Thymus (tissue), 11 donors: ENCODE data around the gene TRIM66. TPM values are rescaled to one million over a fixed set of nuclear protein-coding genes. Genes with fewer than 3 reads are reported as not detected.

ENCODE experiments used
- DNase-seq, 9 donors: peaks; one replicate each; pipeline ENCODE4 v3.0.0-alpha.2; 2013; ENCODE audit warnings: low spot score in 9 of 9, low read depth in 6 of 9, missing footprints in 1 of 9
- H3K27ac ChIP-seq, 2 donors: one replicate each; pipeline ENCODE4 v1.5.1; 2013; ENCODE audit warnings: control low read depth in 1 of 2, low read depth in 1 of 2, low read length in 1 of 2, mild to moderate bottlenecking in 1 of 2, moderate library complexity in 1 of 2
- H3K27me3 ChIP-seq, 2 donors: one replicate each; pipeline ENCODE4 v1.5.1; 2013; ENCODE audit warnings: low read length in 1 of 2; ENCODE audit not compliant: control insufficient read depth in 2 of 2, insufficient read depth in 1 of 2
- H3K36me3 ChIP-seq, 2 donors: one replicate each; pipeline ENCODE4 v1.5.1; 2013; ENCODE audit warnings: low read length in 1 of 2, mild to moderate bottlenecking in 1 of 2, moderate library complexity in 1 of 2; ENCODE audit not compliant: control insufficient read depth in 2 of 2, insufficient read depth in 2 of 2
- H3K4me1 ChIP-seq, 2 donors: one replicate each; pipeline ENCODE4 v1.5.1; 2013; ENCODE audit warnings: low read length in 2 of 2; ENCODE audit not compliant: control insufficient read depth in 2 of 2, insufficient read depth in 2 of 2
- H3K4me3 ChIP-seq, 2 donors: one replicate each; pipeline ENCODE4 v1.5.1; 2013; ENCODE audit warnings: low read length in 2 of 2, control low read depth in 1 of 2, mild to moderate bottlenecking in 1 of 2
- H3K9me3 ChIP-seq, 2 donors: one replicate each; pipeline ENCODE4 v1.5.1; 2013; ENCODE audit warnings: low read length in 1 of 2, mild to moderate bottlenecking in 1 of 2; ENCODE audit not compliant: control insufficient read depth in 2 of 2, insufficient read depth in 1 of 2
- WGBS: extraction: QIAGEN DNeasy Blood & Tissue Kit; methylation state at CpG from one replicate; pipeline ENCODE4 v1.1.7; 2013; 5-methylcytosine and 5-hydroxymethylcytosine counted together
- polyA plus RNA-seq: library from polyadenylated mRNA; stranded (reverse); fragments of 200-250 nt; gene quantifications from one replicate; pipeline ENCODE4 v1.2.3, GENCODE V29; 2013
- total RNA-seq: library from RNA; stranded (reverse); fragments of 120-200 nt; gene quantifications from one replicate; pipeline ENCODE4 v1.2.4, GENCODE V29; 2013
- donor health status: healthy.

The TRIM66 gene
- total and polyA plus RNA-seq, 2 donors = 2.7 to 4.6 TPM

GRCh38 chr11:8601376-8602133 lies 80.9 kb downstream of the TRIM66 start:
- Histone ChIP-seq H3K9me3 (no peaks in the 10 kb centered on the region), H3K27ac (no peak overlapping the region), H3K36me3 (no peaks in the 10 kb centered on the region), H3K4me3 (no peak overlapping the region), H3K4me1 (no peaks in the 10 kb centered on the region), H3K27me3 (no peaks in the 10 kb centered on the region)
- no peak for DNase-seq
- 92% methylated on average over 9 of the region's 9 CpGs for whole genome bisulfite sequencing

- WGBS = 97% methylated on average over 1 of the region's 1 CpG
- Histone ChIP-seq H3K36me3 (no peaks in the 10 kb centered on the region), H3K27ac (no peak overlapping the region), H3K4me1 (peaks cover 4 to 5% of the 10 kb centered on the region in 2 donors), H3K4me3 (no peak overlapping the region), H3K27me3 (peaks cover 0 to 10% of the 10 kb centered on the region in 2 donors), H3K9me3 (no peaks in the 10 kb centered on the region)
- no peak for DNase-seq
These were observed 84.0 kb downstream of the TRIM66 start for GRCh38 chr11:8598506-8598905.

GRCh38 chr11:8597182-8597581 lies 85.3 kb downstream of the TRIM66 start:
- Histone ChIP-seq H3K27me3 (peaks cover 0 to 10% of the 10 kb centered on the region in 2 donors), H3K36me3 (no peaks in the 10 kb centered on the region), H3K27ac (no peak overlapping the region), H3K4me3 (no peak overlapping the region), H3K9me3 (no peaks in the 10 kb centered on the region), H3K4me1 (peaks cover 4 to 5% of the 10 kb centered on the region in 2 donors)
- DNase-seq = no peak
- 94% methylated on average over 3 of the region's 3 CpGs for WGBS

- DNase-seq = no peak
- Histone ChIP-seq H3K4me1 (peaks cover 4 to 5% of the 10 kb centered on the region in 2 donors), H3K27ac (no peak overlapping the region), H3K36me3 (no peaks in the 10 kb centered on the region), H3K4me3 (no peak overlapping the region), H3K27me3 (peaks cover 0 to 10% of the 10 kb centered on the region in 2 donors), H3K9me3 (no peaks in the 10 kb centered on the region)
These were observed 85.9 kb downstream of the TRIM66 start for GRCh38 chr11:8596504-8597046.

DNA sequence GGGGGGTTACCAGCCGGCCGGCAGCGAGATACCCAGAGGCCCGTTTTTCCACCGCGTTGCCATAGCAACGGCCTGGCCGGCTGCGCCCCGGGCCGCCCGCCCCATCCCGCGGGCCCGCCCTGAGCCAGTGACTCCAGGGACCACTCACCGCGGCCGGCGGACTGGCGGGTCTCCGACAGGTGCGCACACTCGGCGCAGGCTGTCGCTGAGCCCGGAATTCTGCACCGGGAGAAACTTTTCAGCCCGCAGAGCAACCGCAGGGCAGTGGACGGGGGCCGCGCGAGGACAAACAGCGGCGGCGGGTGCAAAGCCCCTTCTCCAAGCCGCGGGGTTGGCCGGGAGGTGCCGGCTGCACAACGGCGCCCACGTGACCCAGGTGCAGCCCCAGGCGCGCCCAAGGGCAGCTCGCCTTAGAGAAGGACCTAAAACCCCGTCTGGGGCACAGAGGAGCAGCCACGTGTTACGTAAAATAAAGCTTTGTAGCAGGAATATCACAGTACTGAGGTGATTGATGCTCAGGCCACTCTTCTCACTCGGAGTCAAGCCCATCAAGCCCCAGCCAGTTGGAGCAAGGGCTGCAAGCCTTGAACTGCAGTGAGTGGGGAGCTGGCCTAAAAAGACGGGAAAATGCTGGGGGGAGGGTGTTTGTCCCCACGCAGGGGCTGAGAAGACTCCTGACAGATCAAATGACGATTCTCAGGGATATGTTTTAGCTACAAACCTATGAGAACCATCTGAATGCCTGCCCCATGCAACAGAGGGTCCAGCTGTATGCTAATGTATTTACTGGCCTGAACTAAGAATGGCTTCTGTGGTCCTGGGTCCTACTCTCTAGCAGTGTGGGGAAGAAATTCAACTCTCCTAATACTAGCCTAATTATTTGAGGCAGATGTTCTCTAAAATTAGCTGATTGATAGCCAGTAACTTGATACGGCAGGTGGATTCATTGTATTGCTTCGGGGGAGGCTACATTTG lies 88.2 kb downstream of the TRIM66 start, which contains the start of gene STK33:
TSS of gene STK33 (minus strand) at position 294 of the 975 bp plus-strand sequence. CDS start 119,323 bp downstream, outside the sequence.
- H3K9me3 ChIP-seq = no peaks in the 10 kb centered on the region
- DNase-seq = peak in 4 of 9 donors; percentile 19 to 66 (median 42)
- WGBS = 5% methylated on average over 55 of the region's 55 CpGs

GRCh38 chr11:8593455-8593854 lies 89.0 kb downstream of the TRIM66 start:
- Histone ChIP-seq H3K4me1 (peaks cover 4 to 5% of the 10 kb centered on the region in 2 donors), H3K27ac (no peak overlapping the region), H3K27me3 (peaks cover 0 to 10% of the 10 kb centered on the region in 2 donors), H3K36me3 (no peaks in the 10 kb centered on the region), H3K9me3 (no peaks in the 10 kb centered on the region), H3K4me3 (peak overlapping the region; percentile 53 to 82)
- peak in 2 of 9 donors; percentile 4 to 30 for DNase-seq
- 9% methylated on average over 7 of the region's 7 CpGs for whole genome bisulfite sequencing

More for the DNA sequence above, 88.2 kb downstream of the TRIM66 start, which contains the start of gene STK33:
- Histone ChIP-seq H3K36me3 (no peaks in the 10 kb centered on the region), H3K4me1 (peaks cover 4 to 5% of the 10 kb centered on the region in 2 donors), H3K27ac (no peak within 1 kb of the TSS), H3K4me3 (peak within 1 kb of the TSS; percentile 53 to 82), H3K27me3 (peaks cover 0 to 10% of the 10 kb centered on the region in 2 donors)

- Histone ChIP-seq H3K4me3 (no peak overlapping the region), H3K4me1 (no peaks in the 10 kb centered on the region), H3K27me3 (no peaks in the 10 kb centered on the region), H3K36me3 (no peaks in the 10 kb centered on the region), H3K9me3 (no peaks in the 10 kb centered on the region), H3K27ac (no peak overlapping the region)
- DNase-seq = no peak
These were observed 94.5 kb downstream of the TRIM66 start for GRCh38 chr11:8587915-8588314.

DNA sequence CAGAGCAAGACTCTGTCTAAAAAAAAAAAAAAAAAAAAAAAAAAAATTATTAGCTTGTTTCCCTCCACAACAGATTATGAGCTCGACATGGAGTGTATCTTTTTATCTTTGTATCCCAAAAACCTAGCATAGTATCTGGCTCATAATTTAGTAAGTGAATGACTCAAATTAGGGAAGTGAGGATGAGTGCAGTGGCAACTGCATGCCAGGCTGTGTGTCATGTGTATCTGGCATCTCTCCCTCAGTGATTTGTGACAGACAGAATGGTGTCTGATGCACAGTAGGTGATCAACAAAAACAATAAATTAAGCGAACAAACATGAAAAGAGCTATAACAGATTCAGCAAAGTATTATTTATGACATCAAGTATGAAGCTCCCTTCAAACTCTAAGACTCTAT lies 95.7 kb downstream of the TRIM66 start:
- H3K9me3 ChIP-seq = no peaks in the 10 kb centered on the region
- H3K36me3 ChIP-seq = no peaks in the 10 kb centered on the region
- H3K27me3 ChIP-seq = no peaks in the 10 kb centered on the region
- no peak overlapping the region for H3K4me3 ChIP-seq
- DNase-seq = no peak
- H3K27ac ChIP-seq = no peak overlapping the region
- WGBS = 92% methylated on average over 2 of the region's 2 CpGs
- H3K4me1 ChIP-seq = no peaks in the 10 kb centered on the region
